NCI-H1092 treated with DMSO at 0.1 percent for 48 hours (cell line): ENCODE measurements around the gene XPOT.

Experiments
- DNase-seq: peaks from one replicate; lab custom pipeline; 2025; lab: John Stamatoyannopoulos, UW

XPOT gene

DNA sequence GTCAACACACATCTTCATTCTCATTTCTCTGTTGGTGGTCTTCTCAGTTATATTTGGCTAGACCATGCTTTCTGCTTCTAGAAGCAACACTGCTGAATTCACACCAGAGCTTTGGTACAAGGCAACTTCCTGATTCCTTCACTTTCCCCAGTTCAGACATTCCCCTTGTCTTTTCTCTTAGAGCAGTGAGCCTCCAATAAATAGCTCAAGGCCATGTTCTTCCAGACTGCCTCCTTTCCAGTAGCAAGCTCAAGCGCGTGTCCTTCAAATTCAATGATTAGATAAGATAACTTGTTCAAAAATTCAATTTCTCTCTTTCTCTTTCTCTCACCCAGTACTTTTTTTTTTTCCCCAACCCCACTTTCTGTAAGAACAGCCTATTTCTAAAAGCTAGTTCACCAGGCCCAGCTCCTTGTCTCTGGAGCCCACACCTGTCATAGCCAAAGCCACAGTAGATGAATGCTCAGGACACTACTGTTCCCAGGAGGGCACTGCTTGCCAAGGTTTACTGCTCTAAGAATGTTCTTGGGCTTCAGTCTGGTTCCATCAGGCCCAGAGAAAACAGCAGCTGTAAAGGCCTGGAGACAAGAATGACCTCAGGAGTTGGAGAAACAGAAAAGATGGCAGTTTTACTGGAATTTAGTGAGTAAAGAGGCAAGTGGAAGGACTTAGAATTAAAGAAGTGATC, 65.4 kb downstream of the XPOT start:
- no peak for DNase-seq

DNA sequence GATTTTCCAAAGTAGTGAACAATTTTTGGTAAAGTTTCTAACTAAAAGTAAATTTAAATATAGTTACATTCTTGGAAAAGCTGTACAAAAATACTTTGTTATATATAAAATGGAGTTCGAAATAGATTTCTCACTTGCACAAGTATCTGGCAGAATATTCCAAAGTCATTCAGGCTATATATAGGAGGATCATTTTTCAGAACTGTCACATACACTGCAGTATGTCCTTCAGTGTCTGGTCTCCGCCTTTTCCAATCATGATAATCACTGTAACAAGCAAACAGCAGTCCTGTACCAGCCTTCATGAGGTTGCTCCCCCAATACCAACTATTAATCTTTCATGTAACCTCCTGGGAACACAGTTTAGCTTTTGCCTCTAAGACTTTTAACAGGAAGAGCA, 66.3 kb downstream of the XPOT start:
- no peak for DNase-seq

DNA sequence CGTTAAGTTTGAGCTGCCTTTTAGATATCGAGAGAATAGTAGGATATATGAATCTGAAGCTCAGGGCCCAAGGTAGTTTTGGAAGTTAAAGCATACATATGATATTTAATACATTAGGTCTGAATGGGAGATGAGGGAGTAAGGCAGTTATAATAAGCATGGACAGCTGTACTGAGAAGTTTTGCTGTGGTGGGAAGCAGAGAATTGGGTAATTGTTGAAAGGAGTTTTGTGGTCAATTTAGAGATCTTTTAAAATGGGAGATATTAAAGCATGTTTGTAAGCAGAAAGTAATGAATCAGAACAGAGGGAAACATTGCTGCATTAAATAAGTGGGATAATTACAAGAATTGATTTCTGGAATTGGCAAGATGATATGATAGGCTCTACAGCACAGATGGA, 69.0 kb downstream of the XPOT start:
- DNase-seq, result no peak

DNA sequence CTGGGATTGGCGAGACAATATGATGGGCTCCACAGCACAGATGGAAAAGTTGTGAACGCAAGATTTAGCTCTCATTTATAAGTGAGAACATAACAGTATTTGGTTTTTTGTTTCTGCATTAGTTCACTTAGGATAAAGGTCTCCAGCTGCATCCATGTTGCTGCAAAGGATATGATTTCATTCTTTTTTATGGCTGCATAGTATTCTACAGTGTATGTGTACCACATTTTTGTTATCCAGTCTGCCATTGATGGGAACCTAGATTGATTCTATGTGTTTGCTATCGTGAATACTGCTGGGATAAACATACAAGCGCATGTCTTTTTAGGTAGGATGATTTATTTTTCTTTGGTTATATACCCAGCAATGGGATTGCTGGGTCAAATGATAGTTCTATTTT, 71.3 kb downstream of the XPOT start:
- no peak for DNase-seq

DNA sequence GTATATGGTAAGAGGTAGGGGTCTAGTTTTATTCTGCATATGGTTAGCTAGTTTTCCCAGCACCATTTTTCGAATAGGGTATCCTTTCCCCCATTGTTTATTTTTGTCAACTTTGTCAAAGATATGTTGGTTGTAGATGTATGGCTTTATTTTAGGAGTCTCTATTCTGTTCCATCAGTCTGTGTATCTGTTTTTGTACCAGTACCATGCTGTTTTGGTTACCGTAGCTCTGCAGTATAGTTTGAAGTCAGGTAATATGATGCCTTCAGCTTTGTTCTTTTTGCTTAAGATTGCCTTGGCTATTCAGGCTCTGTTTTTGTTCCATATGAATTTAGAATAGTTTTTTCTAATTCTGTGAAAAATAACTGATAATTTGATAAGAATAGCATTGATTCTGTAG, 72.7 kb downstream of the XPOT start:
- no peak for DNase-seq

DNA sequence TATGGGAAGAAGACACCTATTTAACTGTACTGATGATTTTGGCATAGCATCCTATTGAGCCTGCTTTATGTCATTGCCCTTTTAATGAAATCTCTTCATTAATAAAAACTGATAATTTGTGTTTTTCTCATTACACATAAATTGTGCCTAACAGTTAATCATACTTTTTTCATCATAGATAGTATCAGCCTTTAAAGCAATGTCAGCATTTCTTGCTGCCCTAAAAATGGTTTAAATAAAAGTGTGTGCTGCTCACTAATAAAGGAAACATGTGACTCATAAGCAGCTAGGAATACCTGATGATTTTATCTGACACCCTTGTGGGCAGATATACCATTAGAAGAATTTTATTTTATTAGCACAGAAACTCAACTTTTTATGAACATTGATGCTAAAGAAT, 74.5 kb downstream of the XPOT start:
- no peak for DNase-seq

DNA sequence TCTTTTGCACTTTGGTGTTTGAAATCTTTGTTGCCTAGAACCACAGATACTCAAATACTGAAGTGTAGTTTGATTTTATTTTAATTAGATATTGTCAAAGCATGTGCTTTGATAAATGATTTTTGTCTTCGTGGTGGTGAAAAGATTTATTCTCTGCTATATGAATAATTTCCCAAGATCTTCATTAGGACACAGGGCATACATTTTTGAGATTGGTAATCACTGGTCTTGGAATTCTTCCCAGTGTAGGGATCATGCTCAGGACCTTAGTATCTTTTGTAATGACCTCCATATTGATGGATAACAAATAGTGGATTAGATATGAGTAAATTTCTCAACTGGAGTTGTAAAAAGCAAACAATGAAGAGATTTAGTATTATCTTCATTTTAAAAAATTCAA, 76.0 kb downstream of the XPOT start:
- no peak for DNase-seq

DNA sequence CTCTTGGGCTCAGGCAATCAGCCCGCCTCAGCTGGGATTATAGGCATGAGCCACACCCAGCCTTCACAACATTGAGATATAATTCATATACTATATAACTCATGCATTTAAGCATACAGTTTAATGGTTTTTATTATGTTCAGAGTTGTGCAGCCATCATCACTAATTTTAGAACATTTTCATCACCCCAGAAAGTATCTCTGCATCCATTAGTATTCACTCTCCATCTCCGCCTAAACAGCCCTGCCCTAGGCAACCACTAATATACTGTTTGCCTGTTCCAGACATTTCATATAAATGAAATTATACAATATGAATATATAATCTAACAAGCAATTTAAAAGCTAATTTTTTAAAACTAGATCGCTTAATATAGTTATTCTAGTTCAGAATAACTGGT, 82.5 kb downstream of the XPOT start:
- no peak for DNase-seq

DNA sequence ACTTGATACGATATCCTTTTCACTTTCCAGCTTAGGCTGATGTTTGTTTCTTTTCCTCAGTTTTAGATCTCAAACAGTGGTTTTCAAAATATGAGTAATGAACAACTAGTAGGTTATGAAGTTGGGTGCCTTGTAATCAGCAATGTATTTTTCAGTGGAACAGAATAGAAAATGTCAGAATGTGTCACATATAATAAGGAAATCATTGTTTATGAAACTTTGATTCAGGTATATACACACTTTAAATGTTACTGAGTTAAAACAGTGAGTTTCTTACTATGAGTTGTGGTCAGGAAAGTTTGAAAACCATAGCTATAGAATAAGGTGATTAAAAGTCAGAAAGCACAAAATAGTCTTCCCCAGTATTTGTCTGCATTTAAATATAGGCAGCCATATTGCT, 87.5 kb downstream of the XPOT start:
- no peak for DNase-seq

DNA sequence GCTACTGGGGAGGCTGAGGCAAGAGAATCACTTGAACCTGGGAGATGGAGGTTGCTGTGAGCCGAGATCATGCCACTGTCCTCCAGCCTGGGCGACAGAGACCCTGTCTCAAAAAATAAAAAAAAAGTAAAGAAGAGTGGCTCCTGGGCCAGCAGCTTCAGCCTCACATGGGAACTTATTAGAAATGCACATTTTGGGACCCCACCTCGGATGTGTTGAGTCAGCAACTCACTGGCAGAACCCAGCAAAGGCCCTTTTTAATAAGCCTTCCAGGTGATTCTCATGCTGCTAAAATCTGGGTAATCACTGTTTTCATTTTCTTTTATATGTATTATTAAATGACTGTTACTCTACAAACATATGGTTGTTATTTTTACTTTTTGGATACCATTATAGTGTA, 89.3 kb downstream of the XPOT start:
- no peak for DNase-seq

DNA sequence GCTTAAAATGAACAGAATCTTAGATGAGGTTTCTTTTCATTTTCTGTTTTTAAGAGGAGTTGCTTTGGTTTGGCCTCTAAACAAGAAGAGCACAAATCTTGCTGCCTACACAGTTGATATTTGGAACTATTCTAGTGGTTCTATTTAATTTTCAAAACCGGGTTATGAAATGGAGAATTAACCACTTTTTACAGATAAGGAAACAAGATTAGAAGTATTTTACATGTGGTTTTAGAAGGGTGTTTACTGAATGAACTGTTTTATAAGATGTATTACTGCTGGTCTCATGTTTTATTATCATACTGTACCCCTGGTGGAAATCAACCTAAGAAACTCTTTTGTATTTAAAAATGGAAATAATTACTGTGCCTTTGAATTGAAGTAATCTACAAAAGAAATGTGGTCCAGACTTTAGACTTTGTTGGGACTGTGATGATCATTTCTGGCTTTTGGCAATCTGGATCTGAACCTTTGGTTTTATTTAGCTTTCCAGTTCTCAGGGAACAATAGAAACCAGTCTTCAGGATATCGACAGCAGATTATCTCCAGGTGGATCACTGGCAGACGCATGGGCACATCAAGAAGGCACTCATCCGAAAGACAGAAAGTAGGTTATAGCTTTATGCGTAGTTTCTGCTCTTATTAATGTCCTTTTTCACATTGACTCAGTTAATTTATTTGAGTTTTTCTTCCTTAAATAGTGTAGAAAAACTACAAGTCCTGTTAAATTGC, 91.0 kb downstream of the XPOT start:
- DNase-seq, result no peak

DNA sequence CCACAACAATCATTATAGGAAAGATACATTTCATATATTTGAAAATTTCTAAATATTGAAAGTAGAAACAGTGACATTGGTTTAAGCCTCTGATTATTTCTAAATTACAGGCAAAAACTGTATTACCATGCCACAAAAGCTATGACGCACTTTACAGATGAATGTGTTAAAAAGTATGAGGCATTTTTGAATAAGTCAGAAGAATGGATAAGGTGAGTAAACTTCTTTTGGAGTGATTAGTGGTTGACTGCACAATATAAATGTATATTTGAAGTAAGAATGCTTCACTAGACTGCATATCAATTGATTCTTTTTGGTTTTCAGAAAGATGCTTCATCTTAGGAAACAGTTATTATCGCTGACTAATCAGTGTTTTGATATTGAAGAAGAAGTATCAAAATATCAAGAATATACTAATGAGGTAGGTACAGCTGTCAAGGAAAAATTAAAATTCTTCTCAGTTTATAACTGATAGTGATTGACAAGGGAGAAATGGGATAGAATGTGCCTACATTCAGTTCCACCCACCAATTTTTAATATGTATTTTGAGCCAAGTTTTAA, 92.7 kb downstream of the XPOT start:
- DNase-seq, result no peak

DNA sequence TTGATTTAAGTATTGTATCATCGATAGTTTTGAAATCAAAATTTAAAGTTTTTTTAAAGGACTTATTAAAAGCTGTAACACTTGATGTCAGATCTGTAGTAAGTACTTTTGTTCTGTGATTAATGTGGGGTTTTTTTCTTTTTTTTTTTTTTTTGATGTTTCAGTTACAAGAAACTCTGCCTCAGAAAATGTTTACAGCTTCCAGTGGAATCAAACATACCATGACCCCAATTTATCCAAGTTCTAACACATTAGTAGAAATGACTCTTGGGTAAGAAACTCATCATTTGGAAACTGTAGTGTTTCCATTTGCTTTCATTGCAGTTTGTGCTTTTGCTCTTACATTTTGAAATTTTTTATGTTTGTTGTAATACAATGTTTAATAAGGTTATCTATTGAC, 93.3 kb downstream of the XPOT start:
- DNase-seq, result no peak

DNA sequence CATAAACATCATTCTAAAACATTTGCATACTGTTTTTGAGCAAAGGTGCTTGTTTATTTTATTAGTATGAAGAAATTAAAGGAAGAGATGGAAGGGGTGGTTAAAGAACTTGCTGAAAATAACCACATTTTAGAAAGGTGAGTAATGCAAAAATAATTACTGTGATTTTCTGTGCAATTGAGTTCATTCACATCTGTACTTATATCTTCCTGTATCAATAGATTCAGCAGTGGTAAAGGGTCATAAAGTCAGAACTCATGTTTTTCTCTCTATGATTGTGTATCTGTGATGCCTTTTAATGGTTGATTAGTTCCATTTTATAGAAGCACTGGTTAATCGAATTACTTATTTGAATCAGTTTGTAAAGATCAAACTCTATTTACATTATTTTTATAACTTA, 93.7 kb downstream of the XPOT start:
- DNase-seq, result no peak

DNA sequence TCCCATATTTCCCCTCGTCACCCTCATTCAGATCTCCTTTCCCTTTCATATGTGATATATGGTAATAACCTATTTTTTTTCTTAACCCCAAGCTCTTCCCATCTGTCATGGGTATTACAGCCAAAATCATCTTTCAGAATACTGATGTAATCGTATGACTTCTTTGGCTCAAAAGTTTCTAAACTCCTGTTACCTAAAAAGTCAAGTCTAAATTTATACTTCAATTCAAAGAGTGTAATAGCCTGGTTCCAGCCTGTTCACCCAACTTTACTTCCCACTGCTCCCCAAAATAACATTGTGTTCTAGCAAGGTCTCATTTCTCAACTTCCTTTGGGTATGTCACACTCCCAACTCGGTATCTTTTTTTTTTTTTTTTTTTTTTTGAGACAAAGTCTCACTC, 96.2 kb downstream of the XPOT start:
- no peak for DNase-seq
